IMR-90 (cell line): ENCODE data around the gene RBFOX1. TPM values are rescaled to one million over a fixed set of nuclear protein-coding genes. Genes with fewer than 3 reads are reported as not detected.

Experiments used
- ATAC-seq: fragments of 200-7000 bp; cut with Tn5 transposase; 2 replicates; pipeline ENCODE4 v1.9.1; 2020; ENCODE audit warnings: low read depth, mild to moderate bottlenecking, moderate library complexity
- BruUV-seq: library from RNA; stranded (reverse); fragments of 400-500 nt; replicated peaks from 2 replicates; lab custom pipeline; 2021; lab: Mats Ljungman, UMichigan
- CTCF ChIA-PET: fragments of 300-600 bp; formaldehyde crosslinking; extraction: SDS; loops from one replicate; lab custom pipeline; 2021; ENCODE audit warnings: antibody characterized with exemption; lab: Yijun Ruan, JAX
- POLR2A ChIA-PET: fragments of 300-600 bp; sonication (Branson Sonifier 250); formaldehyde crosslinking; loops from one replicate; lab custom pipeline; 2022; ENCODE audit warnings: antibody characterized with exemption; ENCODE audit not compliant: unreplicated experiment; lab: Charles Lee
- DNase-seq: peaks from one replicate; pipeline ENCODE4 v3.0.0; 2013
- H2AFZ ChIP-seq: replicated peaks from 2 replicates; pipeline ENCODE3; 2013; ENCODE audit warnings: low read length, mild to moderate bottlenecking; ENCODE audit not compliant: poor library complexity
- H2AK5ac ChIP-seq: 2 replicates; pipeline ENCODE4 v1.6.1; 2013; ENCODE audit warnings: low read depth, low read length, inconsistent platforms
- H2AK9ac ChIP-seq: replicated peaks from 2 replicates; pipeline ENCODE3; 2013; ENCODE audit warnings: mild to moderate bottlenecking, low read depth, low read length, moderate library complexity; ENCODE audit not compliant: poor library complexity
- H2BK120ac ChIP-seq: 2 replicates; pipeline ENCODE4 v1.6.1; 2013; ENCODE audit warnings: low read depth, low read length, inconsistent platforms
- H2BK15ac ChIP-seq: 3 replicates; pipeline ENCODE4 v1.6.1; 2013; ENCODE audit warnings: low read depth, low read length, inconsistent platforms
- H2BK20ac ChIP-seq: 2 replicates; pipeline ENCODE4 v1.6.1; 2013; ENCODE audit warnings: low read depth, mild to moderate bottlenecking, inconsistent platforms, low read length, moderate library complexity
- H2BK5ac ChIP-seq: 2 replicates; pipeline ENCODE4 v1.6.1; 2013; ENCODE audit warnings: mild to moderate bottlenecking, low read depth, low read length, inconsistent platforms; ENCODE audit not compliant: poor library complexity, severe bottlenecking
- H3K14ac ChIP-seq: replicated peaks from 2 replicates; pipeline ENCODE4 v1.6.1; 2013; ENCODE audit warnings: low read depth, low read length, inconsistent platforms
- H3K18ac ChIP-seq: 2 replicates; pipeline ENCODE4 v1.6.1; 2013; ENCODE audit warnings: low read depth, low read length, control low read depth
- H3K23ac ChIP-seq: 2 replicates; pipeline ENCODE4 v1.6.1; 2013; ENCODE audit warnings: low read depth, low read length, inconsistent platforms
- H3K27ac ChIP-seq: 2 replicates; pipeline ENCODE4 v1.5.1; 2013; ENCODE audit warnings: mild to moderate bottlenecking, control low read depth, low read length; ENCODE audit not compliant: insufficient read depth
- H3K27me3 ChIP-seq: 2 replicates; pipeline ENCODE4 v1.6.1; 2013; ENCODE audit warnings: low read length; ENCODE audit not compliant: control insufficient read depth, insufficient read depth
- H3K36me3 ChIP-seq: 2 replicates; pipeline ENCODE4 v1.6.1; 2013; ENCODE audit warnings: low read length, mixed read lengths; ENCODE audit not compliant: control insufficient read depth, insufficient read depth
- H3K4ac ChIP-seq: 2 replicates; pipeline ENCODE4 v1.6.1; 2013; ENCODE audit warnings: low read depth, low read length, inconsistent platforms
- H3K4me1 ChIP-seq: 2 replicates; pipeline ENCODE4 v1.6.1; 2013; ENCODE audit warnings: low read length, mixed read lengths; ENCODE audit not compliant: control insufficient read depth, insufficient read depth
- H3K4me2 ChIP-seq: 2 replicates; pipeline ENCODE4 v1.6.1; 2013; ENCODE audit warnings: low read depth, mild to moderate bottlenecking, control low read depth, low read length, moderate library complexity
- H3K4me3 ChIP-seq: 2 replicates; pipeline ENCODE4 v1.5.1; 2013; ENCODE audit warnings: low read depth, mild to moderate bottlenecking, control low read depth, low read length, moderate library complexity; ENCODE audit not compliant: insufficient read depth
- H3K56ac ChIP-seq: 2 replicates; pipeline ENCODE4 v1.6.1; 2013; ENCODE audit warnings: low read length, inconsistent platforms; ENCODE audit not compliant: insufficient read depth; ENCODE audit errors: extremely low read depth
- H3K79me1 ChIP-seq, 2 experiments: 2 replicates each; pipeline ENCODE4 v1.6.1; 2013; ENCODE audit warnings: low read length in 2 of 2, inconsistent platforms in 1 of 2, low read depth in 1 of 2
- H3K9ac ChIP-seq: 2 replicates; pipeline ENCODE4 v1.6.1; 2013; ENCODE audit warnings: low read depth, low read length, control low read depth
- H3K9me1 ChIP-seq: 2 replicates; pipeline ENCODE4 v1.6.1; 2013; ENCODE audit warnings: low read length, inconsistent platforms; ENCODE audit not compliant: insufficient read depth
- H3K9me3 ChIP-seq: 2 replicates; pipeline ENCODE4 v1.6.1; 2013; ENCODE audit warnings: low read length; ENCODE audit not compliant: control insufficient read depth, insufficient read depth
- H4K20me1 ChIP-seq: 2 replicates; pipeline ENCODE4 v1.6.1; 2013; ENCODE audit warnings: low read length, inconsistent platforms; ENCODE audit not compliant: insufficient read depth
- H4K5ac ChIP-seq: 2 replicates; pipeline ENCODE4 v1.6.1; 2013; ENCODE audit warnings: mild to moderate bottlenecking, low read depth, low read length, control low read depth
- H4K8ac ChIP-seq, 2 experiments: 2 replicates each; pipeline ENCODE4 v1.6.1; 2013; ENCODE audit warnings: low read depth in 2 of 2, low read length in 2 of 2, control low read depth in 1 of 2, inconsistent platforms in 1 of 2
- H4K91ac ChIP-seq: 2 replicates; pipeline ENCODE4 v1.6.1; 2013; ENCODE audit warnings: low read depth, low read length, inconsistent platforms; ENCODE audit not compliant: insufficient read depth
- CEBPB ChIP-seq: IDR thresholded peaks from 2 replicates; pipeline ENCODE4 v1.6.1; 2012; ENCODE audit warnings: low read depth, low read length, improper control_type of control experiment
- CHD1 ChIP-seq: IDR thresholded peaks from 2 replicates; pipeline ENCODE4 v1.6.1; 2012; ENCODE audit warnings: low read depth, low read length, improper control_type of control experiment
- FOS ChIP-seq: fragments of 150-350 bp; IDR thresholded peaks from 2 replicates; pipeline ENCODE4 v1.6.1; 2016; ENCODE audit warnings: low read depth, low read length
- MAFK ChIP-seq: IDR thresholded peaks from 2 replicates; pipeline ENCODE4 v1.6.1; 2012; ENCODE audit warnings: low read depth, low read length, improper control_type of control experiment
- MAZ ChIP-seq: IDR thresholded peaks from 2 replicates; pipeline ENCODE4 v1.6.1; 2012; ENCODE audit warnings: low read depth, mild to moderate bottlenecking, low read length, improper control_type of control experiment, moderate library complexity, borderline replicate concordance
- MXI1 ChIP-seq: IDR thresholded peaks from 2 replicates; pipeline ENCODE4 v1.6.1; 2012; ENCODE audit warnings: low read depth, mild to moderate bottlenecking, low read length, moderate library complexity, borderline replicate concordance
- NFE2L2 ChIP-seq: fragments of 150-350 bp; IDR thresholded peaks from 2 replicates; pipeline ENCODE4 v1.6.1; 2016; ENCODE audit warnings: low read depth, mild to moderate bottlenecking, low read length
- RAD21 ChIP-seq: IDR thresholded peaks from 2 replicates; pipeline ENCODE4 v1.6.1; 2012; ENCODE audit warnings: low read length, improper control_type of control experiment
- RCOR1 ChIP-seq: IDR thresholded peaks from 2 replicates; pipeline ENCODE4 v1.6.1; 2012; ENCODE audit warnings: mild to moderate bottlenecking, low read length, improper control_type of control experiment; ENCODE audit not compliant: insufficient replicate concordance
- WGBS, 2 experiments: methylation state at CpG; one replicate each; pipeline versions ENCODE4 v1.1.5 to v1.1.7; 2013; ENCODE audit warnings: missing lambda C conversion rate in 2 of 2; ENCODE audit not compliant: insufficient read length in 1 of 2; ENCODE audit errors: extremely low coverage in 2 of 2; 5-methylcytosine and 5-hydroxymethylcytosine counted together
- dilution Hi-C: fragments of 300-500 bp; cut with HindIII; formaldehyde crosslinking; loops from one replicate; pipeline ENCODE4 v1.14.3; 2018; ENCODE audit warnings: low sequenced_read_pairs; ENCODE audit not compliant: unreplicated experiment
- in situ Hi-C: fragments of 300-500 bp; cut with MboI; formaldehyde crosslinking; loops from 3 replicates; pipeline ENCODE4 v1.14.3; 2019; ENCODE audit warnings: low sequenced_read_pairs, inconsistent platforms, mixed read lengths
- intact Hi-C: fragments of 100-400 bp; cut with micrococcal nuclease; formaldehyde crosslinking; loops from 2 replicates; pipeline ENCODE4 v1.10.0; 2022
- polyA plus RNA-seq, 3 experiments: library from polyadenylated mRNA; depleted of rRNA; stranded (reverse); fragments of >200 nt; gene quantifications; 2 replicates each; pipeline ENCODE4 v1.2.3, GENCODE V29; 2012; ENCODE audit warnings: low replicate concordance in 1 of 3
- total RNA-seq: library from RNA; depleted of rRNA; stranded (reverse); fragments of >200 nt; gene quantifications from 2 replicates; pipeline ENCODE4 v1.2.3, GENCODE V29; 2012
- TF ChIP-seq, protein P1 (sequence below): fragments of 150-350 bp; IDR thresholded peaks from 2 replicates; pipeline ENCODE4 v1.6.1; 2016; ENCODE audit warnings: low read depth, mild to moderate bottlenecking, low read length, moderate library complexity, borderline replicate concordance
- TF ChIP-seq, protein P2 (sequence below): conservative IDR thresholded peaks from 2 replicates; pipeline ENCODE4 v1.5.1; 2012; ENCODE audit warnings: mild to moderate bottlenecking, low read depth, low read length, improper control_type of control experiment
- TF ChIP-seq, protein P3 (sequence below): fragments of 150-350 bp; IDR thresholded peaks from 2 replicates; pipeline ENCODE4 v1.6.1; 2017; ENCODE audit warnings: mild to moderate bottlenecking, antibody characterized with exemption, low read length, low read depth

RBFOX1 gene
- total and polyA plus RNA-seq, 2 of the 4 experiments (the other 2 are of a cell fraction) = not detected

DNA sequence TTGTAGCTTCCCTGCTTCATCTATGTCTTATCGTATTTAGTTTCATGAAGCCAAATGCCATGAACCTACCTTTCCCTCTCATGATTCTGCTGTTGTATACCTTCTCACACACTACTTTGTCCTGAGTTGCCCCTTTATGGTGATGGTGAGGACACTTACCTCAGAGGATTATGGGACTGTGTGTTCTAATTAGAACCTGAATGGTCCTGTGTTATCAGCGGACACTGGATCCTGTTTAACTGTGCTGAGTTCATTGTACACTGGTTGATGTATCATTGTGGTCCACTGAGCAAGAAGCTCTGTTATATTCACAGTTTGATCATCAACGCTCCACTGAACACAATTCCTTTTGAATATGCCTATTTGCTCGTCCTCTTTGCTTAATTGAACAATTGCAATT lies 343.0 kb downstream of the RBFOX1 start:
- Histone ChIP-seq H4K20me1 (no peaks in the 10 kb centered on the region), H4K8ac (no peak overlapping the region), H2BK5ac (no peak overlapping the region), H2AFZ (no peak overlapping the region), H3K27ac (no peak overlapping the region), H2BK20ac (no peak overlapping the region), H3K4me1 (no peaks in the 10 kb centered on the region), H3K27me3 (no peaks in the 10 kb centered on the region), H3K79me1 (no peaks in the 10 kb centered on the region), H3K23ac (no peak overlapping the region), H3K4me3 (no peak overlapping the region), H3K9me3 (peaks cover 14% of the 10 kb centered on the region), H3K9me1 (no peaks in the 10 kb centered on the region), H4K5ac (no peak overlapping the region), H3K56ac (no peak overlapping the region), H2BK120ac (no peak overlapping the region), H3K14ac (no peak overlapping the region), H2AK5ac (no peak overlapping the region), H3K18ac (no peak overlapping the region), H3K9ac (no peak overlapping the region), H2AK9ac (no peak overlapping the region), H3K4ac (no peak overlapping the region), H3K36me3 (no peaks in the 10 kb centered on the region), H3K4me2 (no peak overlapping the region), H4K91ac (no peak overlapping the region), H2BK15ac (no peak overlapping the region)
- BruUV-seq = no TSS peak
- ChIA-PET POLR2A (no interaction called here), CTCF (no interaction called here)
- TF ChIP-seq MAZ = no peak
- no peak for TF ChIP-seq CEBPB
- TF ChIP-seq, protein P1, sequence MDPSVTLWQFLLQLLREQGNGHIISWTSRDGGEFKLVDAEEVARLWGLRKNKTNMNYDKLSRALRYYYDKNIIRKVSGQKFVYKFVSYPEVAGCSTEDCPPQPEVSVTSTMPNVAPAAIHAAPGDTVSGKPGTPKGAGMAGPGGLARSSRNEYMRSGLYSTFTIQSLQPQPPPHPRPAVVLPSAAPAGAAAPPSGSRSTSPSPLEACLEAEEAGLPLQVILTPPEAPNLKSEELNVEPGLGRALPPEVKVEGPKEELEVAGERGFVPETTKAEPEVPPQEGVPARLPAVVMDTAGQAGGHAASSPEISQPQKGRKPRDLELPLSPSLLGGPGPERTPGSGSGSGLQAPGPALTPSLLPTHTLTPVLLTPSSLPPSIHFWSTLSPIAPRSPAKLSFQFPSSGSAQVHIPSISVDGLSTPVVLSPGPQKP = no peak
- TF ChIP-seq, protein P2, sequence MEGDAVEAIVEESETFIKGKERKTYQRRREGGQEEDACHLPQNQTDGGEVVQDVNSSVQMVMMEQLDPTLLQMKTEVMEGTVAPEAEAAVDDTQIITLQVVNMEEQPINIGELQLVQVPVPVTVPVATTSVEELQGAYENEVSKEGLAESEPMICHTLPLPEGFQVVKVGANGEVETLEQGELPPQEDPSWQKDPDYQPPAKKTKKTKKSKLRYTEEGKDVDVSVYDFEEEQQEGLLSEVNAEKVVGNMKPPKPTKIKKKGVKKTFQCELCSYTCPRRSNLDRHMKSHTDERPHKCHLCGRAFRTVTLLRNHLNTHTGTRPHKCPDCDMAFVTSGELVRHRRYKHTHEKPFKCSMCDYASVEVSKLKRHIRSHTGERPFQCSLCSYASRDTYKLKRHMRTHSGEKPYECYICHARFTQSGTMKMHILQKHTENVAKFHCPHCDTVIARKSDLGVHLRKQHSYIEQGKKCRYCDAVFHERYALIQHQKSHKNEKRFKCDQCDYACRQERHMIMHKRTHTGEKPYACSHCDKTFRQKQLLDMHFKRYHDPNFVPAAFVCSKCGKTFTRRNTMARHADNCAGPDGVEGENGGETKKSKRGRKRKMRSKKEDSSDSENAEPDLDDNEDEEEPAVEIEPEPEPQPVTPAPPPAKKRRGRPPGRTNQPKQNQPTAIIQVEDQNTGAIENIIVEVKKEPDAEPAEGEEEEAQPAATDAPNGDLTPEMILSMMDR = no peak
- no peak for TF ChIP-seq FOS
- no peak for TF ChIP-seq MAFK
- no peak for TF ChIP-seq NFE2L2
- TF ChIP-seq, protein P3, sequence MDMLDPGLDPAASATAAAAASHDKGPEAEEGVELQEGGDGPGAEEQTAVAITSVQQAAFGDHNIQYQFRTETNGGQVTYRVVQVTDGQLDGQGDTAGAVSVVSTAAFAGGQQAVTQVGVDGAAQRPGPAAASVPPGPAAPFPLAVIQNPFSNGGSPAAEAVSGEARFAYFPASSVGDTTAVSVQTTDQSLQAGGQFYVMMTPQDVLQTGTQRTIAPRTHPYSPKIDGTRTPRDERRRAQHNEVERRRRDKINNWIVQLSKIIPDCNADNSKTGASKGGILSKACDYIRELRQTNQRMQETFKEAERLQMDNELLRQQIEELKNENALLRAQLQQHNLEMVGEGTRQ = no peak
- TF ChIP-seq MXI1 = no peak
- no peak for TF ChIP-seq RAD21
- no peak for TF ChIP-seq CHD1
- TF ChIP-seq RCOR1 = no peak
- DNase-seq (no peak), ATAC-seq (no peak)
- no CpG with 5 or more reads among the region's 4 CpGs for WGBS, 2 experiments
- dilution Hi-C loops = no loop called here
- intact Hi-C loops = loop anchor here (10.0 kb wide), 1 partner anchor 1151 kb away; no protein-coding TSS in a partner anchor
- in situ Hi-C loops = no loop called here
